Measurements from ENCODE around the gene MAN1A1. TPM values are rescaled to one million over a fixed set of nuclear protein-coding genes. Genes with fewer than 3 reads are reported as not detected.

MAN1A1 gene
- total RNA-seq, 2 donors from 2014 or later = 14.2 to 19.6 TPM

- no peaks in the 10 kb centered on the region for H3K27me3 Mint-ChIP-seq
Measured at GRCh38 chr6:119189498-119189897, 160.1 kb downstream of the MAN1A1 start.

GRCh38 chr6:119187596-119187995 is 162.0 kb downstream of the MAN1A1 start:
- Mint-ChIP-seq H3K4me3 (no peak overlapping the region), H3K27me3 (no peaks in the 10 kb centered on the region), H3K27ac (no peak overlapping the region), H3K4me1 (no peaks in the 10 kb centered on the region), H3K36me3 (ENCODE audit: low read depth) (peaks cover 6% of the 10 kb centered on the region)
- ATAC-seq (no peak), DNase-seq (no peak)
- H3K9me3 ChIP-seq (ENCODE audit: control insufficient read depth, low read length, poor library complexity, severe bottlenecking) = no peaks in the 10 kb centered on the region

More at GRCh38 chr6:119189498-119189897, 160.1 kb downstream of the MAN1A1 start:
- H3K4me3 Mint-ChIP-seq = no peak overlapping the region
- H3K27ac Mint-ChIP-seq = no peak overlapping the region
- ATAC-seq = no peak
- H3K9me3 ChIP-seq (ENCODE audit: control insufficient read depth, low read length, poor library complexity, severe bottlenecking) = no peaks in the 10 kb centered on the region
- DNase-seq = no peak
- peaks cover 4% of the 10 kb centered on the region for H3K36me3 Mint-ChIP-seq (ENCODE audit: low read depth)
- H3K4me1 Mint-ChIP-seq = no peaks in the 10 kb centered on the region

GRCh38 chr6:119186490-119186889 is 163.1 kb downstream of the MAN1A1 start:
- DNase-seq (no peak), ATAC-seq (no peak)
- peaks cover 6% of the 10 kb centered on the region for H3K36me3 Mint-ChIP-seq (ENCODE audit: low read depth)
- H3K9me3 ChIP-seq (ENCODE audit: control insufficient read depth, low read length, poor library complexity, severe bottlenecking) = no peaks in the 10 kb centered on the region
- H3K27ac Mint-ChIP-seq = no peak overlapping the region
- no peaks in the 10 kb centered on the region for H3K27me3 Mint-ChIP-seq
- H3K4me3 Mint-ChIP-seq = no peak overlapping the region
- peaks cover 4% of the 10 kb centered on the region for H3K4me1 Mint-ChIP-seq

- H3K27me3 Mint-ChIP-seq = no peaks in the 10 kb centered on the region
- H3K27ac Mint-ChIP-seq = no peak overlapping the region
- DNase-seq = no peak
- peaks cover 16% of the 10 kb centered on the region for H3K4me1 Mint-ChIP-seq
- peaks cover 9% of the 10 kb centered on the region for H3K36me3 Mint-ChIP-seq (ENCODE audit: low read depth)
- no peak overlapping the region for H3K4me3 Mint-ChIP-seq
- H3K9me3 ChIP-seq (ENCODE audit: control insufficient read depth, low read length, poor library complexity, severe bottlenecking) = no peaks in the 10 kb centered on the region
- no peak for ATAC-seq
Measured at GRCh38 chr6:119184008-119184648, 165.4 kb downstream of the MAN1A1 start.

GRCh38 chr6:119183457-119183856 is 166.1 kb downstream of the MAN1A1 start:
- Mint-ChIP-seq H3K27ac (no peak overlapping the region), H3K4me3 (no peak overlapping the region), H3K4me1 (peaks cover 16% of the 10 kb centered on the region), H3K36me3 (ENCODE audit: low read depth) (peaks cover 9% of the 10 kb centered on the region), H3K27me3 (no peaks in the 10 kb centered on the region)
- DNase-seq (no peak), ATAC-seq (no peak)
- no peaks in the 10 kb centered on the region for H3K9me3 ChIP-seq (ENCODE audit: control insufficient read depth, low read length, poor library complexity, severe bottlenecking)

- Mint-ChIP-seq H3K27ac (no peak overlapping the region), H3K4me3 (no peak overlapping the region), H3K36me3 (ENCODE audit: low read depth) (peaks cover 9% of the 10 kb centered on the region), H3K4me1 (peaks cover 16% of the 10 kb centered on the region), H3K27me3 (no peaks in the 10 kb centered on the region)
- ATAC-seq (no peak), DNase-seq (no peak)
- H3K9me3 ChIP-seq (ENCODE audit: control insufficient read depth, low read length, poor library complexity, severe bottlenecking) = no peaks in the 10 kb centered on the region
Measured at GRCh38 chr6:119182875-119183274, 166.7 kb downstream of the MAN1A1 start.

GRCh38 chr6:119182216-119182803 is 167.3 kb downstream of the MAN1A1 start:
- peaks cover 16% of the 10 kb centered on the region for H3K4me1 Mint-ChIP-seq
- H3K27ac Mint-ChIP-seq = no peak overlapping the region
- H3K4me3 Mint-ChIP-seq = no peak overlapping the region
- no peaks in the 10 kb centered on the region for H3K27me3 Mint-ChIP-seq
- ATAC-seq (no peak), DNase-seq (no peak)
- peaks cover 9% of the 10 kb centered on the region for H3K36me3 Mint-ChIP-seq (ENCODE audit: low read depth)
- H3K9me3 ChIP-seq (ENCODE audit: control insufficient read depth, low read length, poor library complexity, severe bottlenecking) = no peaks in the 10 kb centered on the region

- peaks cover 16% of the 10 kb centered on the region for H3K4me1 Mint-ChIP-seq
- no peak for DNase-seq
- no peaks in the 10 kb centered on the region for H3K9me3 ChIP-seq (ENCODE audit: control insufficient read depth, low read length, poor library complexity, severe bottlenecking)
- no peaks in the 10 kb centered on the region for H3K27me3 Mint-ChIP-seq
- no peak overlapping the region for H3K4me3 Mint-ChIP-seq
- peaks cover 9% of the 10 kb centered on the region for H3K36me3 Mint-ChIP-seq (ENCODE audit: low read depth)
- peak overlapping the region; percentile 1 for H3K27ac Mint-ChIP-seq
- ATAC-seq = no peak
Measured at GRCh38 chr6:119181046-119181445, 168.5 kb downstream of the MAN1A1 start.

GRCh38 chr6:119179842-119180241 is 169.7 kb downstream of the MAN1A1 start:
- Mint-ChIP-seq H3K27me3 (no peaks in the 10 kb centered on the region), H3K4me1 (peaks cover 16% of the 10 kb centered on the region), H3K36me3 (ENCODE audit: low read depth) (peaks cover 6% of the 10 kb centered on the region), H3K4me3 (no peak overlapping the region), H3K27ac (no peak overlapping the region)
- ATAC-seq (peak; percentile 57), DNase-seq (no peak)
- no peaks in the 10 kb centered on the region for H3K9me3 ChIP-seq (ENCODE audit: control insufficient read depth, low read length, poor library complexity, severe bottlenecking)

- peaks cover 16% of the 10 kb centered on the region for H3K4me1 Mint-ChIP-seq
- H3K4me3 Mint-ChIP-seq = no peak overlapping the region
- peaks cover 2% of the 10 kb centered on the region for H3K36me3 Mint-ChIP-seq (ENCODE audit: low read depth)
- H3K27me3 Mint-ChIP-seq = no peaks in the 10 kb centered on the region
- no peaks in the 10 kb centered on the region for H3K9me3 ChIP-seq (ENCODE audit: control insufficient read depth, low read length, poor library complexity, severe bottlenecking)
- ATAC-seq = no peak
- DNase-seq = no peak
- H3K27ac Mint-ChIP-seq = peak overlapping the region; percentile 9
Measured at GRCh38 chr6:119179062-119179461, 170.5 kb downstream of the MAN1A1 start.

GRCh38 chr6:119176445-119176844 is 173.1 kb downstream of the MAN1A1 start:
- Mint-ChIP-seq H3K36me3 (ENCODE audit: low read depth) (peaks cover 2% of the 10 kb centered on the region), H3K4me3 (no peak overlapping the region), H3K27me3 (no peaks in the 10 kb centered on the region), H3K4me1 (peaks cover 15% of the 10 kb centered on the region), H3K27ac (no peak overlapping the region)
- no peak for DNase-seq
- no peaks in the 10 kb centered on the region for H3K9me3 ChIP-seq (ENCODE audit: control insufficient read depth, low read length, poor library complexity, severe bottlenecking)
- ATAC-seq = no peak

GRCh38 chr6:119174879-119175817 is 174.4 kb downstream of the MAN1A1 start:
- DNase-seq (no peak), ATAC-seq (no peak)
- no peaks in the 10 kb centered on the region for H3K9me3 ChIP-seq (ENCODE audit: control insufficient read depth, low read length, poor library complexity, severe bottlenecking)
- Mint-ChIP-seq H3K27ac (no peak overlapping the region), H3K4me1 (peaks cover 11% of the 10 kb centered on the region), H3K4me3 (no peak overlapping the region), H3K36me3 (ENCODE audit: low read depth) (peaks cover 2% of the 10 kb centered on the region), H3K27me3 (no peaks in the 10 kb centered on the region)

- Mint-ChIP-seq H3K27ac (no peak overlapping the region), H3K4me3 (no peak overlapping the region), H3K27me3 (no peaks in the 10 kb centered on the region), H3K36me3 (ENCODE audit: low read depth) (no peaks in the 10 kb centered on the region), H3K4me1 (peaks cover 4% of the 10 kb centered on the region)
- ATAC-seq = no peak
- H3K9me3 ChIP-seq (ENCODE audit: control insufficient read depth, low read length, poor library complexity, severe bottlenecking) = no peaks in the 10 kb centered on the region
- no peak for DNase-seq
Measured at GRCh38 chr6:119174085-119174445, 175.5 kb downstream of the MAN1A1 start.

Measured in T-helper 17 cell (primary cell).